Measurements from ENCODE around the gene BANP. TPM values are rescaled to one million over a fixed set of nuclear protein-coding genes. Genes with fewer than 3 reads are reported as not detected.
"Not testable (repeated sequence)": the region's sequence is repeated elsewhere in the genome, so short reads cannot be mapped to it uniquely, and the experiment has no call there.

The BANP gene
- total RNA-seq, 1 donor from 2014 or later = 25.5 TPM

- Mint-ChIP-seq H3K9me3 (ENCODE audit: unreplicated experiment) (peaks cover 8% of the 10 kb centered on the region), H3K36me3 (ENCODE audit: unreplicated experiment) (peaks cover 4% of the 10 kb centered on the region), H3K27ac (ENCODE audit: unreplicated experiment) (no peak overlapping the region), H3K4me1 (ENCODE audit: low read depth, unreplicated experiment) (peaks cover 3% of the 10 kb centered on the region), H3K27me3 (ENCODE audit: unreplicated experiment) (no peaks in the 10 kb centered on the region), H3K4me3 (ENCODE audit: unreplicated experiment) (no peak overlapping the region)
- TF ChIP-seq, protein P1, sequence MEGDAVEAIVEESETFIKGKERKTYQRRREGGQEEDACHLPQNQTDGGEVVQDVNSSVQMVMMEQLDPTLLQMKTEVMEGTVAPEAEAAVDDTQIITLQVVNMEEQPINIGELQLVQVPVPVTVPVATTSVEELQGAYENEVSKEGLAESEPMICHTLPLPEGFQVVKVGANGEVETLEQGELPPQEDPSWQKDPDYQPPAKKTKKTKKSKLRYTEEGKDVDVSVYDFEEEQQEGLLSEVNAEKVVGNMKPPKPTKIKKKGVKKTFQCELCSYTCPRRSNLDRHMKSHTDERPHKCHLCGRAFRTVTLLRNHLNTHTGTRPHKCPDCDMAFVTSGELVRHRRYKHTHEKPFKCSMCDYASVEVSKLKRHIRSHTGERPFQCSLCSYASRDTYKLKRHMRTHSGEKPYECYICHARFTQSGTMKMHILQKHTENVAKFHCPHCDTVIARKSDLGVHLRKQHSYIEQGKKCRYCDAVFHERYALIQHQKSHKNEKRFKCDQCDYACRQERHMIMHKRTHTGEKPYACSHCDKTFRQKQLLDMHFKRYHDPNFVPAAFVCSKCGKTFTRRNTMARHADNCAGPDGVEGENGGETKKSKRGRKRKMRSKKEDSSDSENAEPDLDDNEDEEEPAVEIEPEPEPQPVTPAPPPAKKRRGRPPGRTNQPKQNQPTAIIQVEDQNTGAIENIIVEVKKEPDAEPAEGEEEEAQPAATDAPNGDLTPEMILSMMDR (IDR thresholded peaks at IDR 0.05; ENCODE audit: partially characterized antibody, unreplicated experiment) = no peak
- DNase-seq = no peak
These were observed 42.7 kb downstream of the BANP start for GRCh38 chr16:87993901-87994300.

DNA sequence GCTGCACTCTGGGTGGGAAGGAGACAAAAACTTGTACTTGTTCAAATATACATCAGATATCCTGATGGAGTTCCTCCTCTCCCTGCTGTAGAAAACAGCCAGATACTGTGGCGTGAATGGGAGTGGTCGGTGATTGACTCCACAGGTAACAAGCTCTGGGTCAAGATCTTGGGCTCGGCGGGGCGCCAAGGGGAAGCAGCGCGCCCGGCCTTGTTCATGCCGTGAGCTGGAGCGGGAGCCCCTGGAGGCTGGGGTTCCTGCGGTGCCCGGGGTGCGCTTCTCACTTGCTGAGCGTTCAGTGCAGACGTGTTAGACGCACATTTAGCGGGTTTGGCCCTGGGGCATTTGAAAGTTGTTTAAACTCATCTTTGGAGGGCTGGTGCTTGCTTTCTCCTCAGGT is 44.4 kb downstream of the BANP start:
- Mint-ChIP-seq H3K27ac (ENCODE audit: unreplicated experiment) (no peak overlapping the region), H3K27me3 (ENCODE audit: unreplicated experiment) (no peaks in the 10 kb centered on the region), H3K4me1 (ENCODE audit: low read depth, unreplicated experiment) (no peaks in the 10 kb centered on the region), H3K36me3 (ENCODE audit: unreplicated experiment) (peaks cover 4% of the 10 kb centered on the region), H3K9me3 (ENCODE audit: unreplicated experiment) (peaks cover 8% of the 10 kb centered on the region), H3K4me3 (ENCODE audit: unreplicated experiment) (no peak overlapping the region)
- TF ChIP-seq, protein P1 (IDR thresholded peaks at IDR 0.05; ENCODE audit: partially characterized antibody, unreplicated experiment) = no peak
- DNase-seq = no peak

GRCh38 chr16:87996962-87997880 is 46.0 kb downstream of the BANP start:
- Mint-ChIP-seq H3K4me1 (ENCODE audit: low read depth, unreplicated experiment) (peaks cover 3% of the 10 kb centered on the region), H3K4me3 (ENCODE audit: unreplicated experiment) (no peak overlapping the region), H3K9me3 (ENCODE audit: unreplicated experiment) (peaks cover 8% of the 10 kb centered on the region), H3K27me3 (ENCODE audit: unreplicated experiment) (no peaks in the 10 kb centered on the region), H3K27ac (ENCODE audit: unreplicated experiment) (no peak overlapping the region), H3K36me3 (ENCODE audit: unreplicated experiment) (peaks cover 4% of the 10 kb centered on the region)
- TF ChIP-seq, protein P1 (IDR thresholded peaks at IDR 0.05; ENCODE audit: partially characterized antibody, unreplicated experiment) = no peak
- no peak for DNase-seq

DNA sequence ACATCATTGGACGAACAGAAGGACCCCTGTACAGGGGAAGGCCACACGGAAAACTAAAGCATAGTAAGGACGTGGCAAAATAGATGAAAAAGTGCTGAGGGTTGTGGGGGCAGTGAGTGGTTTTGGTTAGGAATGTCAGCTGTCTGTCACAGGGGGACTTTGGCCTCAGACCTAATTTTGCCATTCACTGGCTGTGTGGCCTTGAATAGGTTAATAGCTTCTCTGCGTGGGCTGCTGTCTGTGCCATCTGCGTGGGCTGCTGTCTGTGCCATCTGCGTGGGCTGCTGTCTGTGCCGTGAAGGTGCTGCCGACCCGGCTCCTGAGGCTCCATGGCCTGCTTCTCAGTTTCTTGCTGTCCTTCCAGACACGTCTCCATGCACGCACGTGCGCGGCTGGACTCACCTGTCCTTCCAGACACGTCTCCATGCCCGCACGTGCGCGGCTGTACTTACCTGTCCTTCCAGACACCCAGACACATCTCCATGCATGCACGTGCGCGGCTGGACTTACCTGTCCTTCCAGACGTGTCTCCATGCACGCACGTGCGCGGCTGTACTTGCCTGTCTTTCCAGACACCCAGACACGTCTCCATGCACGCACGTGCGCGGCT is 47.1 kb downstream of the BANP start:
- not testable (repeated sequence) for H3K4me1 Mint-ChIP-seq (ENCODE audit: low read depth, unreplicated experiment); H3K4me3 Mint-ChIP-seq (ENCODE audit: unreplicated experiment); H3K27me3 Mint-ChIP-seq (ENCODE audit: unreplicated experiment); H3K36me3 Mint-ChIP-seq (ENCODE audit: unreplicated experiment); H3K27ac Mint-ChIP-seq (ENCODE audit: unreplicated experiment); DNase-seq; H3K9me3 Mint-ChIP-seq (ENCODE audit: unreplicated experiment)

GRCh38 chr16:87998992-87999391 is 47.8 kb downstream of the BANP start:
- DNase-seq; H3K4me1 Mint-ChIP-seq (ENCODE audit: low read depth, unreplicated experiment); H3K9me3 Mint-ChIP-seq (ENCODE audit: unreplicated experiment); H3K27me3 Mint-ChIP-seq (ENCODE audit: unreplicated experiment); H3K4me3 Mint-ChIP-seq (ENCODE audit: unreplicated experiment); H3K36me3 Mint-ChIP-seq (ENCODE audit: unreplicated experiment); H3K27ac Mint-ChIP-seq (ENCODE audit: unreplicated experiment): not testable (repeated sequence)

DNA sequence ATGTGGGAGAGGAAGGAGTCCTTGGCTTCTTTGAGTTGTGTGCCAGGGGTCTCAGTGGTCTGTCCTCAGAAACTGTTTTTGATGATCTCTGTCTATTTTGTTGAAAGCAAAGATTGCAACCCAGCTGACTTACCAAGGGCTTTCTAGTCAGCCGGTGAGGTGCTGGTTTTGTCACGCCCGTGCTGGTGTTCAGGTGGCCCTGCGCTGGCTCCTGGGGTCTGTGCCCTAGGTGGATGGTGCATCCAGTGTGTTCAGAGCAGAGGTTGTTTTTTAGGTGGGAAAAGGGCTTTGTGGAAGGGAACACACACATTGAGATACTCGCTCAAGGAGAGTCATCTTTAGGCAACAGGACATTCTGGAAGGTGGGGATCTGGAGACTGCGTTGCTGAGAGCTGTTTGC is 51.0 kb downstream of the BANP start:
- no peak overlapping the region for H3K4me3 Mint-ChIP-seq (ENCODE audit: unreplicated experiment)
- no peak for DNase-seq
- H3K9me3 Mint-ChIP-seq (ENCODE audit: unreplicated experiment) = peaks cover 7% of the 10 kb centered on the region
- H3K27me3 Mint-ChIP-seq (ENCODE audit: unreplicated experiment) = peaks cover 2% of the 10 kb centered on the region
- peak overlapping the region; percentile 16 for H3K27ac Mint-ChIP-seq (ENCODE audit: unreplicated experiment)
- H3K36me3 Mint-ChIP-seq (ENCODE audit: unreplicated experiment) = peaks cover 3% of the 10 kb centered on the region
- TF ChIP-seq, protein P1 (IDR thresholded peaks at IDR 0.05; ENCODE audit: partially characterized antibody, unreplicated experiment) = no peak
- H3K4me1 Mint-ChIP-seq (ENCODE audit: low read depth, unreplicated experiment) = peaks cover 24% of the 10 kb centered on the region
